Measurements from ENCODE around the gene SYNPO.

- no peak for TF ChIP-seq EZH2 (IDR thresholded peaks at IDR 0.05; ENCODE audit: borderline replicate concordance, low read length)
- TF ChIP-seq CTCF (IDR thresholded peaks at IDR 0.05; ENCODE audit: low read length), result no peak
Measured at GRCh38 chr5:150625831-150626746, 14.4 kb upstream of the SYNPO start.

Measured in OCI-LY1 (cell line).